Measurements from ENCODE around the gene ZNF660. TPM values are rescaled to one million over a fixed set of nuclear protein-coding genes. Genes with fewer than 3 reads are reported as not detected.

Gene ZNF660
- total RNA-seq, 1 donor from 2014 or later, result 0.14 TPM

GRCh38 chr3:44628716-44629115 lies 44.0 kb downstream of the ZNF660 start:
- intact Hi-C loops (cut with micrococcal nuclease), result loop anchor here (10.0 kb wide), 4 partner anchors 74 to 336 kb away; partner anchors contain the start of genes TMEM42 and ZKSCAN7

DNA sequence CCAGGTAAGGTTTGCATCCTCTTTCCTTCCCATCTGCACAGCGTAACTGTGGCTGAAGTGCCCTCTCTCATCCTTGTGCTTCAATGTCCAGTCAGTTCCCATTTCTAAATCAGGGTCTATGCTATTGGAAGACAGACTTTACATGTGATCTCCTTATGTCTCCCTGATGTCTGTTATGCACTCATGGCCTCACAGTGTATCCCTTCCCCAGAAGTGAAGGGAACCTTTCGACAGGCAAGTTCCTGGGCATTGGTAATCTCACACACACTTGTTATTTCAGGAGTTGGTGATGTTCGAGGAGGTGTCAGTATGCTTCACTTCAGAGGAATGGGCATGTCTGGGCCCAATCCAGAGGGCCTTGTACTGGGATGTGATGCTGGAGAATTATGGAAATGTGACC lies 47.4 kb downstream of the ZNF660 start:
- intact Hi-C loops (cut with micrococcal nuclease), result no loop called here

DNA sequence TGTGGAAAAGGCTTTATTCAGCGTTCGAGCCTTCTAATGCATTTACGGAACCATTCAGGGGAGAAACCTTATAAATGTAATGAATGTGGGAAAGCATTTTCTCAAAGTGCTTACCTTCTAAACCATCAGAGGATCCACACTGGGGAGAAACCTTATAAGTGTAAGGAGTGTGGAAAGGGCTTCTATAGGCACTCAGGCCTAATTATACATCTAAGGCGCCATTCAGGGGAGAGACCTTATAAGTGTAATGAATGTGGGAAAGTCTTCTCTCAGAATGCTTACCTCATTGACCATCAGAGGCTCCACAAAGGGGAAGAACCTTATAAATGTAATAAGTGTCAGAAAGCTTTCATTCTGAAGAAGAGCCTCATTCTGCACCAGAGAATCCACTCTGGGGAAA lies 57.6 kb downstream of the ZNF660 start:
- intact Hi-C loops (cut with micrococcal nuclease), result no loop called here

- intact Hi-C loops (cut with micrococcal nuclease), result no loop called here
These were observed 58.3 kb downstream of the ZNF660 start for GRCh38 chr3:44643024-44643423.

- intact Hi-C loops (cut with micrococcal nuclease), result no loop called here
These were observed 63.0 kb downstream of the ZNF660 start for GRCh38 chr3:44647771-44648170.

DNA sequence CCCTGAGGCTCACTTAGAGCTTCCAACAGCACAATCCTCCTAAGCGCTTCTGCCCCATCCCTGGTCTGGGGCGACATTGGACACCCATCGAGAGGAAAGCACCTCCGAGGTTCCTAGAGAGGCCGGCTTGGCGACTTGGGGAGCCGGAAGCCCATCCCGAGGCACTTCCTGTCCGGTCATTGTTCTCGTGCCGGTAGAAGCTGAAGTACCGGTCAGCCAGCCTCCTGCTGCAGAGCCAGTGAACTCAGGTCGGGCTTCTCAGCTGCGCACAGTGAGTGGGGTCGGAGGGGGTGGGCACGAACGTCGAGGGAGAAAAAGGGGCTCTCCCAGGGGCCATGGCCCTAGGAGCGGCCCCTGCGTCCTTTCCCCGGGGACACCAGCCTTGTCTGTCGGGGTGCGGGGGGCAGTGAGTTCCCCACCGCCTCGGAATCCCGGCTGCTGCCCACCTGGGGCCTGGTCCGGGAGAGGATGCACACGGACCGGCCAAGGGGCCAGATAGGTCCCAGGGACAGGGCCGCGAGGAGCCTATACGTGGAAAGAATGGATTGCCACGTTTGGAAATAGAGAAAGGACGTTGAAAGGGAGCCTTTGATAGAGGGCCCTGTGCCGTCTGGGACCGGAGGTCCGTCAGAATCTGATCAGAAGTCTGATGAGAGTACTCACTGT lies 63.9 kb downstream of the ZNF660 start, which contains the start of gene ZNF35:
ZNF35 (plus strand) TSS at position 169 of the 666 bp plus-strand sequence. CDS start 2,336 bp downstream, outside the sequence.
- intact Hi-C loops (cut with micrococcal nuclease), result no loop called here

Other genes starting within 250 kb of the ZNF660 start
- 16.8 and 19.0 TPM in 2 replicates for gene TCAIM, start 246.2 kb upstream of the ZNF660 start, total RNA-seq
- 25.6 and 25.7 TPM in 2 replicates for gene ZNF445, start 107.3 kb upstream of the ZNF660 start, total RNA-seq
- gene ZKSCAN7, start 29.8 kb upstream of the ZNF660 start, total RNA-seq, result 0.61 and 0.64 TPM in 2 replicates
- 12.1 and 12.7 TPM in 2 replicates for gene ZNF197, start 40.1 kb downstream of the ZNF660 start, total RNA-seq
- 2.8 and 4.0 TPM in 2 replicates for gene ZNF35, start 63.8 kb downstream of the ZNF660 start, total RNA-seq
- gene ZNF502, start 127.7 kb downstream of the ZNF660 start, total RNA-seq, result 0.59 and 0.68 TPM in 2 replicates
- gene ZNF501, start 144.7 kb downstream of the ZNF660 start, total RNA-seq, result 1.8 and 1.9 TPM in 2 replicates
- gene KIAA1143, start 176.7 kb downstream of the ZNF660 start, total RNA-seq, result 33.1 and 37.3 TPM in 2 replicates
- 43.3 and 44.8 TPM in 2 replicates for gene KIF15, start 176.8 kb downstream of the ZNF660 start, total RNA-seq